ENCODE measurements around the gene PPP1R3D. TPM values are rescaled to one million over a fixed set of nuclear protein-coding genes. Genes with fewer than 3 reads are reported as not detected.
"Not testable (repeated sequence)": the region's sequence is repeated elsewhere in the genome, so short reads cannot be mapped to it uniquely, and the experiment has no call there.

PPP1R3D gene
- 2.3 and 2.5 TPM in 2 replicates for total RNA-seq (2014; rRNA removed; shearing (Covaris generic))

- DNase-seq (ENCODE audit: low read depth) = peak; percentile 96
These were observed at the start of gene PPP1R3D, which contains the start of gene FAM217B for GRCh38 chr20:59940129-59940955. TSS of gene PPP1R3D (minus strand) at chr20:59940305. CDS start at chr20:59939931, 374 bp downstream. TSS of gene FAM217B (plus strand) at chr20:59940389. CDS start at chr20:59943944, 3,555 bp downstream.

GRCh38 chr20:59988141-59988540 lies 48.0 kb upstream of the PPP1R3D start:
- peak; percentile 53 for DNase-seq (ENCODE audit: low read depth)

GRCh38 chr20:59987135-59987534 lies 47.0 kb upstream of the PPP1R3D start:
- DNase-seq (ENCODE audit: low read depth) = no peak

- DNase-seq (ENCODE audit: low read depth) = no peak
These were observed 45.8 kb upstream of the PPP1R3D start for GRCh38 chr20:59985864-59986263.

- no peak for DNase-seq (ENCODE audit: low read depth)
These were observed 45.1 kb upstream of the PPP1R3D start for GRCh38 chr20:59985164-59985563.

- DNase-seq (ENCODE audit: low read depth) = no peak
These were observed 44.4 kb upstream of the PPP1R3D start for GRCh38 chr20:59984541-59984940.

- no peak for DNase-seq (ENCODE audit: low read depth)
These were observed 43.0 kb upstream of the PPP1R3D start for GRCh38 chr20:59983076-59983475.

- DNase-seq (ENCODE audit: low read depth) = no peak
These were observed 37.0 kb upstream of the PPP1R3D start for GRCh38 chr20:59977086-59977485.

- no peak for DNase-seq (ENCODE audit: low read depth)
These were observed 36.2 kb upstream of the PPP1R3D start for GRCh38 chr20:59976156-59976782.

GRCh38 chr20:59972037-59972801 lies 32.1 kb upstream of the PPP1R3D start:
- DNase-seq (ENCODE audit: low read depth) = no peak

GRCh38 chr20:59971428-59971827 lies 31.3 kb upstream of the PPP1R3D start:
- DNase-seq (ENCODE audit: low read depth) = no peak

- no peak for DNase-seq (ENCODE audit: low read depth)
These were observed 26.3 kb upstream of the PPP1R3D start for GRCh38 chr20:59966428-59966827.

- DNase-seq (ENCODE audit: low read depth) = no peak
These were observed 22.1 kb upstream of the PPP1R3D start for GRCh38 chr20:59962155-59962554.

- no peak for DNase-seq (ENCODE audit: low read depth)
These were observed 21.3 kb upstream of the PPP1R3D start for GRCh38 chr20:59961423-59961822.

GRCh38 chr20:59958626-59959025 lies 18.5 kb upstream of the PPP1R3D start:
- no peak for DNase-seq (ENCODE audit: low read depth)

GRCh38 chr20:59958123-59958522 lies 18.0 kb upstream of the PPP1R3D start, which contains the start of gene CDH26:
TSS of gene CDH26 (plus strand) at chr20:59958423. CDS start at chr20:59958727, 304 bp downstream.
- DNase-seq (ENCODE audit: low read depth) = no peak

GRCh38 chr20:59957568-59957967 lies 17.5 kb upstream of the PPP1R3D start:
- not testable (repeated sequence) for DNase-seq (ENCODE audit: low read depth)

GRCh38 chr20:59955131-59955796 lies 15.2 kb upstream of the PPP1R3D start:
- DNase-seq (ENCODE audit: low read depth) = no peak

- no peak for DNase-seq (ENCODE audit: low read depth)
These were observed 14.6 kb upstream of the PPP1R3D start for GRCh38 chr20:59954718-59955117.

GRCh38 chr20:59949911-59950310 lies 9.8 kb upstream of the PPP1R3D start:
- no peak for DNase-seq (ENCODE audit: low read depth)
